Uterus (tissue), 2 donors: ENCODE results near the gene FAR2.

Experiments used
- POLR2A ChIP-seq, 2 donors: fragments of 450-650 bp; IDR thresholded peaks; one replicate each; pipeline ENCODE4 v1.6.1; 2016; ENCODE audit warnings: antibody characterized with exemption in 2 of 2, mild to moderate bottlenecking in 1 of 2, moderate library complexity in 1 of 2
- TF ChIP-seq, protein P1 (sequence below), 4 experiments: fragments of 200-600 bp in 2 of 4; fragments of 450-650 bp in 2 of 4; sonication (generic) in 2 of 4; IDR thresholded peaks; one replicate each; pipeline ENCODE4 v1.5.1; 2016 to 2019; ENCODE audit warnings: antibody characterized with exemption in 4 of 4, mild to moderate bottlenecking in 2 of 4, moderate library complexity in 1 of 4

DNA sequence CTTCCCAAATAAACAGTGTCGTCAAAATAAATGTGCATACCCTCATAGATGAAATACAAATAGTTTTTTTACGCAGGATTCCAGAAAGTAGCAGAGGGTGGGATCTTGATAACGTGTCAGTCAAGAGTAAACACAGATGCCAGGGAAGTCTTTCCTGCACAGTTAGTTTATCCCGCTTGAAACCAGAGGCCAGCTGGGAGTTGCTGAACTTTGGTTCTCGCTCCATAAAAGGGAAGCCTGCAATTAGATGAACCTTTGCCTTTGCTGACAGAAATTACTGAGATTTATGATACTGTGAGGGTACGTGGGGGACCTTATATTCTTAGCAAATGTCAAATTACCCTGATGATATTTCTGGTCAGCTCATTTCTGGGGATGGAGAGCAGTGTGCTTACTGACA is 18.9 kb downstream of the FAR2 start:
- TF ChIP-seq, protein P1, sequence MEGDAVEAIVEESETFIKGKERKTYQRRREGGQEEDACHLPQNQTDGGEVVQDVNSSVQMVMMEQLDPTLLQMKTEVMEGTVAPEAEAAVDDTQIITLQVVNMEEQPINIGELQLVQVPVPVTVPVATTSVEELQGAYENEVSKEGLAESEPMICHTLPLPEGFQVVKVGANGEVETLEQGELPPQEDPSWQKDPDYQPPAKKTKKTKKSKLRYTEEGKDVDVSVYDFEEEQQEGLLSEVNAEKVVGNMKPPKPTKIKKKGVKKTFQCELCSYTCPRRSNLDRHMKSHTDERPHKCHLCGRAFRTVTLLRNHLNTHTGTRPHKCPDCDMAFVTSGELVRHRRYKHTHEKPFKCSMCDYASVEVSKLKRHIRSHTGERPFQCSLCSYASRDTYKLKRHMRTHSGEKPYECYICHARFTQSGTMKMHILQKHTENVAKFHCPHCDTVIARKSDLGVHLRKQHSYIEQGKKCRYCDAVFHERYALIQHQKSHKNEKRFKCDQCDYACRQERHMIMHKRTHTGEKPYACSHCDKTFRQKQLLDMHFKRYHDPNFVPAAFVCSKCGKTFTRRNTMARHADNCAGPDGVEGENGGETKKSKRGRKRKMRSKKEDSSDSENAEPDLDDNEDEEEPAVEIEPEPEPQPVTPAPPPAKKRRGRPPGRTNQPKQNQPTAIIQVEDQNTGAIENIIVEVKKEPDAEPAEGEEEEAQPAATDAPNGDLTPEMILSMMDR (IDR thresholded peaks at IDR 0.05) = no peak
- TF ChIP-seq POLR2A (IDR thresholded peaks at IDR 0.05) = no peak
